Right lobe of liver (tissue), 4 donors: ENCODE data around the gene PDE4B.

Experiments used
- CTCF ChIP-seq, 4 donors: fragments of 200-600 bp in 3 of 4; fragments of 450-650 bp in 1 of 4; IDR thresholded peaks; one replicate each; pipeline versions ENCODE4 v1.5.1 to v1.8.0; 2016 to 2022; ENCODE audit warnings: antibody characterized with exemption in 4 of 4, mild to moderate bottlenecking in 2 of 4
- POLR2A ChIP-seq: fragments of 450-650 bp; IDR thresholded peaks from one replicate; pipeline ENCODE4 v1.6.1; 2017; ENCODE audit warnings: antibody characterized with exemption, mild to moderate bottlenecking
- donor health status: DM: no; HTN: no; CAD: no.
- donor health status: DM: no; HTN: no; CAD: no.
- donor health status: DM: no; HTN: yes; CAD: no.

- TF ChIP-seq CTCF (IDR thresholded peaks at IDR 0.05) (no peak), POLR2A (no peak)
These were observed 608.5 kb downstream of the PDE4B start for GRCh38 chr1:66401244-66401643.
